Upper lobe of left lung (tissue), 6 donors: Measurements from ENCODE around the gene MARK3. TPM values are rescaled to one million over a fixed set of nuclear protein-coding genes. Genes with fewer than 3 reads are reported as not detected.

Source experiments
- ATAC-seq, 2 donors: fragments of 200-7000 bp; cut with Tn5 transposase; one replicate each; pipeline ENCODE4 v1.9.1; 2022; ENCODE audit warnings: mild to moderate bottlenecking in 2 of 2, moderate library complexity in 2 of 2; ENCODE audit not compliant: low FRiP score in 2 of 2
- DNase-seq, 2 donors: peaks; one replicate each; pipeline ENCODE4 v3.0.0-alpha.2; 2019 to 2020
- H3K27ac ChIP-seq, 4 donors: fragments of 200-600 bp; sonication (generic); one replicate each; pipeline ENCODE4 v1.5.1; 2016 to 2019
- H3K27me3 ChIP-seq, 4 donors: fragments of 200-600 bp; sonication (generic); one replicate each; pipeline ENCODE4 v1.5.1; 2017 to 2019
- H3K36me3 ChIP-seq, 4 donors: fragments of 200-600 bp; sonication (generic); one replicate each; pipeline ENCODE4 v1.5.1; 2016 to 2019
- H3K4me1 ChIP-seq, 4 donors: fragments of 200-600 bp; sonication (generic); one replicate each; pipeline ENCODE4 v1.5.1; 2018 to 2019
- H3K4me3 ChIP-seq, 4 donors: fragments of 200-600 bp; sonication (generic); one replicate each; pipeline ENCODE4 v1.5.1; 2017 to 2019; ENCODE audit warnings: mild to moderate bottlenecking in 2 of 4, moderate library complexity in 1 of 4
- H3K9me3 ChIP-seq, 4 donors: fragments of 200-600 bp; sonication (generic); one replicate each; pipeline ENCODE4 v1.5.1; 2018 to 2019
- CTCF ChIP-seq, 6 experiments: fragments of 450-650 bp in 4 of 6; fragments of 200-600 bp in 2 of 6; sonication (generic) in 2 of 6; IDR thresholded peaks; one replicate each; pipeline ENCODE4 v1.5.1; 2016 to 2019; ENCODE audit warnings: antibody characterized with exemption in 6 of 6
- EP300 ChIP-seq, 4 donors: sonication (generic); formaldehyde crosslinking; IDR thresholded peaks; one replicate each; pipeline ENCODE4 v1.5.1; 2017; ENCODE audit warnings: antibody characterized with exemption in 4 of 4, control low read depth in 2 of 4
- POLR2A ChIP-seq, 4 donors: fragments of 450-650 bp; IDR thresholded peaks; one replicate each; pipeline ENCODE4 v1.5.1; 2016 to 2017; ENCODE audit warnings: antibody characterized with exemption in 4 of 4, mild to moderate bottlenecking in 2 of 4
- POLR2AphosphoS5 ChIP-seq, 2 donors: sonication (generic); formaldehyde crosslinking; IDR thresholded peaks; one replicate each; pipeline ENCODE4 v1.5.1; 2017; ENCODE audit warnings: antibody characterized with exemption in 2 of 2
- whole genome bisulfite sequencing, 2 donors: methylation state at CpG; one replicate each; pipeline ENCODE4 v1.1.5; 2017 to 2018; 5-methylcytosine and 5-hydroxymethylcytosine counted together
- total RNA-seq, 6 donors: library from RNA; depleted of rRNA in 4 of 6; stranded (reverse); fragments of >200 nt in 4 of 6; gene quantifications; one replicate each; pipeline versions ENCODE4 v1.1.0 to v1.2.1, GENCODE V29; 2016 to 2021
- donor health status: DM: no; HTN: no; CAD: no; lungs with moderate emphysema.
- donor health status: DM: no; HTN: yes; CAD: no; lungs with severe emphysema.

Gene MARK3
- total RNA-seq, 6 donors from 2014 or later: 84.5 to 190 (median 132) TPM

DNA sequence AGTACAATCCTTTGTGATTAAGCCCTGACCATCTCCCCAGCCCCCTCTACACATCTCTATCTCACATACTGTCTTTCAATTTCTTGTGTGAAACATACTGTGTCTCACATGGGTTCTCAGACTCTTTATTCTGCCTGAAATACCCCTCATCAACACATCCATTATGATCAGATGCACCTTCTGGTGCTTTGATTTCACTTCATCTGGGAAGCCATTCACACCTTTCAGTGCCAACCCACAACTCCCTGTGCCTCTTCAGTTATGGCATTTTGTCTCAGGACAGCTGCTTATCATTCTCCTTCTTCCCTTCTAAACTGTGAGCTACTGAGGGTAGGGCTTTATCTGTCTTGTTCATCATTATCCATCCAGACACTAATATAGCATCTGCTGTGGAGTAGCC is 78.6 kb downstream of the MARK3 start:
- H3K27me3 ChIP-seq: no peaks in the 10 kb centered on the region
- H3K36me3 ChIP-seq: peaks cover 20 to 76% (median 54%) of the 10 kb centered on the region in 4 donors
- no peaks in the 10 kb centered on the region for H3K9me3 ChIP-seq
- H3K4me3 ChIP-seq: no peak overlapping the region
- H3K27ac ChIP-seq: no peak overlapping the region
- ATAC-seq: no peak
- no peaks in the 10 kb centered on the region for H3K4me1 ChIP-seq
- DNase-seq: no peak
- no peak for TF ChIP-seq POLR2A (IDR thresholded peaks at IDR 0.05)
- no peak for TF ChIP-seq POLR2AphosphoS5 (IDR thresholded peaks at IDR 0.05)
- TF ChIP-seq CTCF (IDR thresholded peaks at IDR 0.05): no peak
- TF ChIP-seq EP300 (IDR thresholded peaks at IDR 0.05): no peak

- Histone ChIP-seq H3K9me3 (no peaks in the 10 kb centered on the region), H3K36me3 (peaks cover 35 to 95% (median 70%) of the 10 kb centered on the region in 4 donors), H3K4me1 (no peaks in the 10 kb centered on the region), H3K27me3 (no peaks in the 10 kb centered on the region), H3K4me3 (no peak overlapping the region), H3K27ac (no peak overlapping the region)
- TF ChIP-seq CTCF (IDR thresholded peaks at IDR 0.05) (no peak), POLR2A (IDR thresholded peaks at IDR 0.05) (no peak), POLR2AphosphoS5 (IDR thresholded peaks at IDR 0.05) (no peak), EP300 (IDR thresholded peaks at IDR 0.05) (no peak)
- 83 to 90% methylated on average over 5 of the region's 5 CpGs for WGBS, 2 donors
- ATAC-seq (no peak), DNase-seq (no peak)
Observed at GRCh38 chr14:103472939-103473338, 87.7 kb downstream of the MARK3 start.

DNA sequence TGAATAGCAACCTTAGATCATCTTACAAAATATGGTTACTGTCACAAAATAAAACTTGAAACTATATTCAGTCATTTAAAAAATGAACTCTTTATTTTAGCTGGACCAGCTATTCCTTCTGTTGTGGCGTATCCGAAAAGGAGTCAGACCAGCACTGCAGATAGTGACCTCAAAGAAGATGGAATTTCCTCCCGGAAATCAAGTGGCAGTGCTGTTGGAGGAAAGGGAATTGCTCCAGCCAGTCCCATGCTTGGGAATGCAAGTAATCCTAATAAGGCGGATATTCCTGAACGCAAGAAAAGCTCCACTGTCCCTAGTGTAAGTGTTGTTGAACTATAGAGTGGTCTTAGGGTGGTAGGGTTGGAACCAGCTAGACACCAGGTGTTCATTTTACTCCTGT is 89.7 kb downstream of the MARK3 start:
- no peak for ATAC-seq
- no peaks in the 10 kb centered on the region for H3K4me1 ChIP-seq
- no peak overlapping the region for H3K4me3 ChIP-seq
- TF ChIP-seq POLR2A (IDR thresholded peaks at IDR 0.05): no peak
- no peak for TF ChIP-seq EP300 (IDR thresholded peaks at IDR 0.05)
- TF ChIP-seq CTCF (IDR thresholded peaks at IDR 0.05): no peak
- TF ChIP-seq POLR2AphosphoS5 (IDR thresholded peaks at IDR 0.05): no peak
- WGBS, 2 donors: 89 to 90% methylated on average over 5 of the region's 5 CpGs
- no peak overlapping the region for H3K27ac ChIP-seq
- no peaks in the 10 kb centered on the region for H3K9me3 ChIP-seq
- no peak for DNase-seq
- peaks cover 34 to 97% (median 65%) of the 10 kb centered on the region in 4 donors for H3K36me3 ChIP-seq
- no peaks in the 10 kb centered on the region for H3K27me3 ChIP-seq

GRCh38 chr14:103476065-103476464 is 90.8 kb downstream of the MARK3 start:
- DNase-seq: no peak
- no peak overlapping the region for H3K4me3 ChIP-seq
- H3K9me3 ChIP-seq: no peaks in the 10 kb centered on the region
- 82 to 90% methylated on average over 3 of the region's 3 CpGs for WGBS, 2 donors
- no peak for ATAC-seq
- no peak overlapping the region for H3K27ac ChIP-seq
- H3K4me1 ChIP-seq: no peaks in the 10 kb centered on the region
- H3K36me3 ChIP-seq: peaks cover 38 to 97% (median 64%) of the 10 kb centered on the region in 4 donors
- TF ChIP-seq POLR2AphosphoS5 (IDR thresholded peaks at IDR 0.05): no peak
- no peak for TF ChIP-seq CTCF (IDR thresholded peaks at IDR 0.05)
- no peak for TF ChIP-seq POLR2A (IDR thresholded peaks at IDR 0.05)
- no peak for TF ChIP-seq EP300 (IDR thresholded peaks at IDR 0.05)
- H3K27me3 ChIP-seq: no peaks in the 10 kb centered on the region

DNA sequence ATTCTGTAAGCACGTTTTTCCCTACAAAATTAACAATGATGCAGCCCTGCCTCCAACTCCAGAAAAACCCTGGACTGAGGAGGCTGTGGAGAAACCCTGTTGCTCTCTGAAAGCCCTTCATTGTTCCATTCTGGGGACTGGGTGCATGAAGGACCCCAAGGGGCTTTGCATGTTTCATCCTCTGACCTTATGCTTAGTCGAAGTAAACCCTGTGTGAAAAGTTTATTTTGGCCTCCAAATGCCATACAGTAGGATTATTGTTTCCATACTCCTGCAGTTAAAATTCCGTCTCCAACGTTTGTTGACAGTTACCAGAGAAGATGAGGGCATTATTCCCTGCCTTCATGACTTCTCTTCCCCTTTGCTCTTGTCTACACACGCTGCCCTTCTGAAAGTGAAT is 91.4 kb downstream of the MARK3 start:
- Histone ChIP-seq H3K27ac (no peak overlapping the region), H3K4me1 (no peaks in the 10 kb centered on the region), H3K36me3 (peaks cover 41 to 96% (median 61%) of the 10 kb centered on the region in 4 donors), H3K4me3 (no peak overlapping the region), H3K9me3 (no peaks in the 10 kb centered on the region), H3K27me3 (no peaks in the 10 kb centered on the region)
- no peak for ATAC-seq
- no peak for DNase-seq
- WGBS, 2 donors: 89 to 92% methylated on average over 5 of the region's 5 CpGs
- no peak for TF ChIP-seq POLR2A (IDR thresholded peaks at IDR 0.05)
- no peak for TF ChIP-seq EP300 (IDR thresholded peaks at IDR 0.05)
- no peak for TF ChIP-seq POLR2AphosphoS5 (IDR thresholded peaks at IDR 0.05)
- no peak for TF ChIP-seq CTCF (IDR thresholded peaks at IDR 0.05)
